Tibial nerve (tissue), 4 donors: Measurements from ENCODE around the gene PECR. TPM values are rescaled to one million over a fixed set of nuclear protein-coding genes. Genes with fewer than 3 reads are reported as not detected.

Experiments used
- DNase-seq, 2 donors: peaks; one replicate each; pipeline ENCODE4 v3.0.0-alpha.2; 2019; ENCODE audit warnings: low spot score in 2 of 2
- H3K27ac ChIP-seq, 4 donors: fragments of 200-600 bp; sonication (generic) in 3 of 4; one replicate each; pipeline ENCODE4 v1.5.1; 2017 to 2019; ENCODE audit warnings: mild to moderate bottlenecking in 1 of 4
- H3K27me3 ChIP-seq, 2 donors: fragments of 200-600 bp; sonication (generic) in 1 of 2; one replicate each; pipeline versions ENCODE4 v1.5.1 to v1.6.0; 2017 to 2019
- H3K36me3 ChIP-seq, 3 donors: fragments of 200-600 bp; sonication (generic); one replicate each; pipeline ENCODE4 v1.5.1; 2018 to 2019
- H3K4me1 ChIP-seq, 4 donors: fragments of 200-600 bp; sonication (generic) in 3 of 4; one replicate each; pipeline ENCODE4 v1.5.1; 2017 to 2019
- H3K4me3 ChIP-seq, 4 donors: fragments of 200-600 bp; sonication (generic) in 3 of 4; one replicate each; pipeline ENCODE4 v1.5.1; 2017 to 2019; ENCODE audit warnings: mild to moderate bottlenecking in 1 of 4, moderate library complexity in 1 of 4
- H3K9me3 ChIP-seq, 4 donors: fragments of 200-600 bp; sonication (generic) in 3 of 4; one replicate each; pipeline ENCODE4 v1.5.1; 2017 to 2019
- CTCF ChIP-seq, 5 experiments: fragments of 200-600 bp in 3 of 5; fragments of 450-650 bp in 2 of 5; sonication (generic) in 3 of 5; IDR thresholded peaks; one replicate each; pipeline ENCODE4 v1.5.1; 2016 to 2019; ENCODE audit warnings: antibody characterized with exemption in 5 of 5, mild to moderate bottlenecking in 3 of 5, moderate library complexity in 2 of 5
- EP300 ChIP-seq, 2 donors: sonication (generic); formaldehyde crosslinking; IDR thresholded peaks; one replicate each; pipeline ENCODE4 v1.6.1; 2017; ENCODE audit warnings: antibody characterized with exemption in 2 of 2, mild to moderate bottlenecking in 1 of 2
- POLR2A ChIP-seq, 2 donors: fragments of 450-650 bp; IDR thresholded peaks; one replicate each; pipeline ENCODE4 v1.6.1; 2017; ENCODE audit warnings: antibody characterized with exemption in 2 of 2, mild to moderate bottlenecking in 2 of 2, moderate library complexity in 2 of 2
- WGBS, 2 donors: methylation state at CpG; one replicate each; pipeline ENCODE4 v1.1.5; 2018; 5-methylcytosine and 5-hydroxymethylcytosine counted together
- total RNA-seq, 4 donors: library from RNA; depleted of rRNA; stranded (reverse); fragments of >200 nt; gene quantifications; one replicate each; pipeline ENCODE4 v1.1.0, GENCODE V29; 2016

Gene PECR
- total RNA-seq = 10 to 100 TPM; 12.7 to 18.8 (median 16.0) TPM

GRCh38 chr2:216081487-216082116 is at the start of gene PECR, which contains the start of gene TMEM169:
TSS of gene PECR (minus strand) at chr2:216081809. CDS start at chr2:216081741, 68 bp downstream.
TSS of gene TMEM169 (plus strand) at chr2:216081919. CDS start at chr2:216095964, 14,045 bp downstream.
- H3K9me3 ChIP-seq = no peaks in the 10 kb centered on the region
- H3K4me3 ChIP-seq = peak within 1 kb of the TSS; percentile 57 to 86 (median 66)
- H3K27ac ChIP-seq = peak within 1 kb of the TSS; percentile 35 to 76 (median 53)
- WGBS, 2 donors = 0 to 2% methylated on average over 31 to 37 of the region's 44 CpGs
- TF ChIP-seq CTCF (IDR thresholded peaks at IDR 0.05) (no peak), EP300 (IDR thresholded peaks at IDR 0.05) (peak in 1 of 2 donors; percentile 55), POLR2A (IDR thresholded peaks at IDR 0.05) (peak in 1 of 2 donors; percentile 46)
- peak; percentile 62 to 63 for DNase-seq
- no peaks in the 10 kb centered on the region for H3K36me3 ChIP-seq
- peaks cover 0 to 23% (median 12%) of the 10 kb centered on the region in 4 donors for H3K4me1 ChIP-seq
- H3K27me3 ChIP-seq = no peaks in the 10 kb centered on the region

GRCh38 chr2:216130346-216130971 is 48.9 kb upstream of the PECR start:
- Histone ChIP-seq H3K27ac (no peak overlapping the region), H3K36me3 (peaks cover 3 to 97% (median 14%) of the 10 kb centered on the region in 3 donors)
- TF ChIP-seq EP300 (IDR thresholded peaks at IDR 0.05) (no peak), CTCF (IDR thresholded peaks at IDR 0.05) (no peak), POLR2A (IDR thresholded peaks at IDR 0.05) (no peak)

GRCh38 chr2:216126943-216127342 is 45.3 kb upstream of the PECR start:
- Histone ChIP-seq H3K4me1 (peaks cover 0 to 31% (median 2%) of the 10 kb centered on the region in 4 donors), H3K4me3 (no peak overlapping the region), H3K27me3 (no peaks in the 10 kb centered on the region), H3K9me3 (no peaks in the 10 kb centered on the region), H3K27ac (no peak overlapping the region), H3K36me3 (peaks cover 3 to 97% (median 16%) of the 10 kb centered on the region in 3 donors)
- no peak for TF ChIP-seq CTCF (IDR thresholded peaks at IDR 0.05)
- TF ChIP-seq EP300 (IDR thresholded peaks at IDR 0.05) = no peak
- TF ChIP-seq POLR2A (IDR thresholded peaks at IDR 0.05) = no peak
- 92 to 96% methylated on average over 5 of the region's 5 CpGs for WGBS, 2 donors
- no peak for DNase-seq

More at GRCh38 chr2:216130346-216130971, 48.9 kb upstream of the PECR start:
- WGBS, 2 donors = 81 to 84% methylated on average over 6 of the region's 6 CpGs
- H3K4me3 ChIP-seq = no peak overlapping the region
- no peaks in the 10 kb centered on the region for H3K27me3 ChIP-seq
- DNase-seq = no peak
- no peaks in the 10 kb centered on the region for H3K9me3 ChIP-seq
- peaks cover 0 to 31% (median 2%) of the 10 kb centered on the region in 4 donors for H3K4me1 ChIP-seq

GRCh38 chr2:216121255-216121654 is 39.6 kb upstream of the PECR start:
- Histone ChIP-seq H3K4me3 (no peak overlapping the region), H3K36me3 (peaks cover 3 to 93% (median 16%) of the 10 kb centered on the region in 3 donors), H3K27me3 (no peaks in the 10 kb centered on the region), H3K27ac (no peak overlapping the region), H3K4me1 (peaks cover 0 to 41% (median 8%) of the 10 kb centered on the region in 4 donors), H3K9me3 (no peaks in the 10 kb centered on the region)
- DNase-seq = no peak
- 83 to 90% methylated on average over 3 of the region's 3 CpGs for WGBS, 2 donors
- TF ChIP-seq CTCF (IDR thresholded peaks at IDR 0.05) (no peak), EP300 (IDR thresholded peaks at IDR 0.05) (no peak), POLR2A (IDR thresholded peaks at IDR 0.05) (no peak)

GRCh38 chr2:216119986-216120385 is 38.4 kb upstream of the PECR start:
- Histone ChIP-seq H3K4me3 (no peak overlapping the region), H3K4me1 (peaks cover 0 to 52% (median 19%) of the 10 kb centered on the region in 4 donors), H3K27ac (peak overlapping the region in 1 of 4 donors; percentile 69), H3K27me3 (no peaks in the 10 kb centered on the region), H3K36me3 (peaks cover 0 to 82% (median 16%) of the 10 kb centered on the region in 3 donors), H3K9me3 (no peaks in the 10 kb centered on the region)
- 72 to 74% methylated on average over 3 of the region's 3 CpGs for WGBS, 2 donors
- no peak for DNase-seq
- TF ChIP-seq EP300 (IDR thresholded peaks at IDR 0.05) (no peak), POLR2A (IDR thresholded peaks at IDR 0.05) (no peak)
